Ascending aorta (tissue), 2 donors: ENCODE results near the gene CCDC50. TPM values are rescaled to one million over a fixed set of nuclear protein-coding genes. Genes with fewer than 3 reads are reported as not detected.

ENCODE experiments used
- DNase-seq, 2 donors: peaks; one replicate each; pipeline ENCODE4 v3.0.0-alpha.2; 2019; ENCODE audit warnings: low spot score in 2 of 2
- H3K27ac ChIP-seq, 2 donors: fragments of 200-600 bp; sonication (generic); one replicate each; pipeline ENCODE4 v1.5.1; 2016 to 2017; ENCODE audit warnings: mild to moderate bottlenecking in 1 of 2
- H3K27me3 ChIP-seq: fragments of 200-600 bp; sonication (generic); one replicate; pipeline ENCODE4 v1.5.1; 2017
- H3K36me3 ChIP-seq, 2 donors: fragments of 200-600 bp; sonication (generic); one replicate each; pipeline ENCODE4 v1.5.1; 2016
- H3K4me1 ChIP-seq, 2 donors: fragments of 200-600 bp; sonication (generic); one replicate each; pipeline ENCODE4 v1.5.1; 2016 to 2017; ENCODE audit warnings: mild to moderate bottlenecking in 1 of 2
- H3K4me3 ChIP-seq, 2 donors: fragments of 200-600 bp; sonication (generic); one replicate each; pipeline ENCODE4 v1.5.1; 2016 to 2017; ENCODE audit warnings: mild to moderate bottlenecking in 1 of 2
- H3K9me3 ChIP-seq, 2 donors: fragments of 200-600 bp; sonication (generic); one replicate each; pipeline ENCODE4 v1.5.1; 2016
- intact Hi-C: fragments of 100-400 bp; cut with DNase I; formaldehyde crosslinking; loops from one replicate; pipeline ENCODE4 v1.15.1; 2023
- total RNA-seq: library from RNA; depleted of rRNA; stranded (reverse); fragments of >200 nt; gene quantifications from one replicate; pipeline ENCODE4 v1.1.0, GENCODE V29; 2016
- TF ChIP-seq, protein P1 (sequence below), 3 experiments: fragments of 200-600 bp in 2 of 3; fragments of 450-650 bp in 1 of 3; sonication (generic) in 2 of 3; IDR thresholded peaks; one replicate each; pipeline ENCODE4 v1.5.1; 2016 to 2019; ENCODE audit warnings: antibody characterized with exemption in 3 of 3, mild to moderate bottlenecking in 1 of 3, moderate library complexity in 1 of 3

The CCDC50 gene
- total RNA-seq, 1 donor from 2014 or later, result 82.8 TPM

GRCh38 chr3:191362524-191363090 is 33.4 kb downstream of the CCDC50 start:
- Histone ChIP-seq H3K27me3 (no peaks in the 10 kb centered on the region), H3K4me1 (peaks cover 0 to 3% of the 10 kb centered on the region in 2 donors), H3K36me3 (peaks cover 13 to 54% of the 10 kb centered on the region in 2 donors), H3K27ac (no peak overlapping the region), H3K4me3 (no peak overlapping the region), H3K9me3 (no peaks in the 10 kb centered on the region)
- TF ChIP-seq, protein P1, sequence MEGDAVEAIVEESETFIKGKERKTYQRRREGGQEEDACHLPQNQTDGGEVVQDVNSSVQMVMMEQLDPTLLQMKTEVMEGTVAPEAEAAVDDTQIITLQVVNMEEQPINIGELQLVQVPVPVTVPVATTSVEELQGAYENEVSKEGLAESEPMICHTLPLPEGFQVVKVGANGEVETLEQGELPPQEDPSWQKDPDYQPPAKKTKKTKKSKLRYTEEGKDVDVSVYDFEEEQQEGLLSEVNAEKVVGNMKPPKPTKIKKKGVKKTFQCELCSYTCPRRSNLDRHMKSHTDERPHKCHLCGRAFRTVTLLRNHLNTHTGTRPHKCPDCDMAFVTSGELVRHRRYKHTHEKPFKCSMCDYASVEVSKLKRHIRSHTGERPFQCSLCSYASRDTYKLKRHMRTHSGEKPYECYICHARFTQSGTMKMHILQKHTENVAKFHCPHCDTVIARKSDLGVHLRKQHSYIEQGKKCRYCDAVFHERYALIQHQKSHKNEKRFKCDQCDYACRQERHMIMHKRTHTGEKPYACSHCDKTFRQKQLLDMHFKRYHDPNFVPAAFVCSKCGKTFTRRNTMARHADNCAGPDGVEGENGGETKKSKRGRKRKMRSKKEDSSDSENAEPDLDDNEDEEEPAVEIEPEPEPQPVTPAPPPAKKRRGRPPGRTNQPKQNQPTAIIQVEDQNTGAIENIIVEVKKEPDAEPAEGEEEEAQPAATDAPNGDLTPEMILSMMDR (IDR thresholded peaks at IDR 0.05), result no peak
- intact Hi-C loops, result no loop called here
- no peak for DNase-seq

DNA sequence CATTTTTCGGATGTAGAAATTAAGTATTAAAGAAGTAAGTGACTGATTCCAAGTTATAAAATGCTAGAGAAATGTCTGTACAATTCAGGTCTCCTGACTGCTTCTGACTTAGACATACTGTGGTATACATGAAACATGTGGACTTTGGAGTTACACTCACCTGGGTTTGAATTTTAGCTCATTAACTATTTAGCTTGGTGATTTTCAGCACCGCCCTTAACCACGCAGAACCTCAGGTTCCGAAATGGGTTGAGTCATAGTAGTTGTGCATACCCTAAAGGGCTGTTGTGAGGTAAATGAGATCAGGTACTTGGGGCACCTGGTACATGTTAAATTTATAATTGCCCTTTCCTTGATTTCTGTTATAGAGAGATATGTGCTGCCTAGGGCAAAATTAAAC is 34.0 kb downstream of the CCDC50 start:
- Histone ChIP-seq H3K9me3 (no peaks in the 10 kb centered on the region), H3K27me3 (no peaks in the 10 kb centered on the region), H3K4me3 (no peak overlapping the region), H3K27ac (no peak overlapping the region), H3K4me1 (no peaks in the 10 kb centered on the region), H3K36me3 (peaks cover 13 to 49% of the 10 kb centered on the region in 2 donors)
- DNase-seq, result no peak
- intact Hi-C loops, result no loop called here
- TF ChIP-seq, protein P1 (IDR thresholded peaks at IDR 0.05), result no peak

DNA sequence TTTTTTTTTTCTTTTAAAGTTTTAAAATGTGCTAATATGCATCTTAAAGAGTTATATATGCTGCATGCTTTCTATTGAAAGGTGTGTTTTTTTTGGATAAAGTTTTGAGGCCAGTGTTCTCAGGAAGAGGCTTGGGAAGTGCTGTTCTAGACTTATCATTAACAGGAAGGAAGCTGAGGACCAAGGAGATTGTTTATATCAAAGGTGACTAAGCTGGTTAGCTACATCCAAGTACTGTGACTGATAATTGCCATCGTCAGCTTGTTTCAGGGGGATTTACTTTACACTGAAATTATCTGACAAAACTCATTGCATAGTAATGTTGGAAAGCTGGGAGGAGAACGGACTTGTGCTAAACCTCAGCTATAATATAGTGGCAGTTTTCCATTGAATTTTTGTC is 37.5 kb downstream of the CCDC50 start:
- Histone ChIP-seq H3K4me3 (no peak overlapping the region), H3K9me3 (no peaks in the 10 kb centered on the region), H3K27me3 (no peaks in the 10 kb centered on the region), H3K27ac (no peak overlapping the region), H3K4me1 (no peaks in the 10 kb centered on the region), H3K36me3 (peaks cover 19 to 49% of the 10 kb centered on the region in 2 donors)
- TF ChIP-seq, protein P1 (IDR thresholded peaks at IDR 0.05), result no peak
- no peak for DNase-seq
- intact Hi-C loops, result no loop called here

- H3K36me3 ChIP-seq, result peaks cover 11 to 32% of the 10 kb centered on the region in 2 donors
- no peak overlapping the region for H3K4me3 ChIP-seq
- DNase-seq, result no peak
- H3K27me3 ChIP-seq, result no peaks in the 10 kb centered on the region
- H3K4me1 ChIP-seq, result no peaks in the 10 kb centered on the region
- H3K27ac ChIP-seq, result no peak overlapping the region
- no peaks in the 10 kb centered on the region for H3K9me3 ChIP-seq
- intact Hi-C loops, result no loop called here
- TF ChIP-seq, protein P1 (IDR thresholded peaks at IDR 0.05), result no peak
Measured at GRCh38 chr3:191368755-191369615, 39.8 kb downstream of the CCDC50 start.

DNA sequence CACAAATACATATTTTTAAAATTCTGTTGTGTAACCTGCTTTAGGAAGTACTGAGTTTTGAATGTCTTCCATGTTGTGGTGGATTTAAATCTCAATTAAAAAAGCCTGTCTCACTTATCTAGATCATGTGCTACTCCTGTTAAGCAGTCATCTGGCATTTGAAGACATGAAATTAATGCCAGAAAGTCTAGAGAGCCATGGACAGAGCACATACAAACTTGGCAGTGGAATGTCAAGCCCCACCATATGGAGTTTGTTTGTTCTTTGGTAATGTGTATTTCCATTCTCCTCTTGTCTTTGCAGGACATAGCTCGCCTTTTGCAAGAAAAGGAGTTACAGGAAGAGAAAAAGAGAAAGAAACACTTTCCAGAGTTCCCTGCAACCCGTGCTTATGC is 40.4 kb downstream of the CCDC50 start:
- Histone ChIP-seq H3K27ac (no peak overlapping the region), H3K36me3 (peaks cover 11 to 32% of the 10 kb centered on the region in 2 donors), H3K27me3 (no peaks in the 10 kb centered on the region), H3K4me1 (no peaks in the 10 kb centered on the region), H3K4me3 (no peak overlapping the region), H3K9me3 (no peaks in the 10 kb centered on the region)
- no peak for DNase-seq
- intact Hi-C loops, result no loop called here
- TF ChIP-seq, protein P1 (IDR thresholded peaks at IDR 0.05), result no peak
